ENCODE data around the gene FES. TPM values are rescaled to one million over a fixed set of nuclear protein-coding genes. Genes with fewer than 3 reads are reported as not detected.
"Not testable (repeated sequence)": the region's sequence is repeated elsewhere in the genome, so short reads cannot be mapped to it uniquely, and the experiment has no call there.

Gene FES
- total RNA-seq, 6 experiments from 2014 or later, result 0.41 to 1.4 (median 1.1) TPM

GRCh38 chr15:90895571-90896117, 11.3 kb downstream of the FES start:
- H3K27me3 Mint-ChIP-seq (ENCODE audit: insufficient read depth), result peaks cover 2% of the 10 kb centered on the region
- no peaks in the 10 kb centered on the region for H3K36me3 Mint-ChIP-seq (ENCODE audit: low read depth)
- H3K27ac Mint-ChIP-seq, result no peak overlapping the region
- H3K9me3 Mint-ChIP-seq, result no peaks in the 10 kb centered on the region
- DNase-seq, result no peak
- no peak overlapping the region for H3K4me3 Mint-ChIP-seq
- H3K4me1 Mint-ChIP-seq (ENCODE audit: low read depth), result no peaks in the 10 kb centered on the region
- TF ChIP-seq, protein P1, sequence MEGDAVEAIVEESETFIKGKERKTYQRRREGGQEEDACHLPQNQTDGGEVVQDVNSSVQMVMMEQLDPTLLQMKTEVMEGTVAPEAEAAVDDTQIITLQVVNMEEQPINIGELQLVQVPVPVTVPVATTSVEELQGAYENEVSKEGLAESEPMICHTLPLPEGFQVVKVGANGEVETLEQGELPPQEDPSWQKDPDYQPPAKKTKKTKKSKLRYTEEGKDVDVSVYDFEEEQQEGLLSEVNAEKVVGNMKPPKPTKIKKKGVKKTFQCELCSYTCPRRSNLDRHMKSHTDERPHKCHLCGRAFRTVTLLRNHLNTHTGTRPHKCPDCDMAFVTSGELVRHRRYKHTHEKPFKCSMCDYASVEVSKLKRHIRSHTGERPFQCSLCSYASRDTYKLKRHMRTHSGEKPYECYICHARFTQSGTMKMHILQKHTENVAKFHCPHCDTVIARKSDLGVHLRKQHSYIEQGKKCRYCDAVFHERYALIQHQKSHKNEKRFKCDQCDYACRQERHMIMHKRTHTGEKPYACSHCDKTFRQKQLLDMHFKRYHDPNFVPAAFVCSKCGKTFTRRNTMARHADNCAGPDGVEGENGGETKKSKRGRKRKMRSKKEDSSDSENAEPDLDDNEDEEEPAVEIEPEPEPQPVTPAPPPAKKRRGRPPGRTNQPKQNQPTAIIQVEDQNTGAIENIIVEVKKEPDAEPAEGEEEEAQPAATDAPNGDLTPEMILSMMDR (IDR thresholded peaks at IDR 0.05), result 0 out of 2 replicates have a peak, but pooled peaks have one; percentile 23

- peaks cover 11% of the 10 kb centered on the region for H3K4me1 Mint-ChIP-seq (ENCODE audit: low read depth)
- not testable (repeated sequence) for H3K36me3 Mint-ChIP-seq (ENCODE audit: low read depth); H3K4me3 Mint-ChIP-seq; H3K9me3 Mint-ChIP-seq; DNase-seq; H3K27ac Mint-ChIP-seq; H3K27me3 Mint-ChIP-seq (ENCODE audit: insufficient read depth)
Measured at GRCh38 chr15:90897131-90897655, 12.9 kb downstream of the FES start.

- no peaks in the 10 kb centered on the region for H3K27me3 Mint-ChIP-seq (ENCODE audit: insufficient read depth)
- H3K4me1 Mint-ChIP-seq (ENCODE audit: low read depth), result peaks cover 17% of the 10 kb centered on the region
- H3K27ac Mint-ChIP-seq, result peak overlapping the region; percentile 67
- no peaks in the 10 kb centered on the region for H3K9me3 Mint-ChIP-seq
- TF ChIP-seq, protein P1 (IDR thresholded peaks at IDR 0.05), result no peak
- DNase-seq, result no peak
- H3K36me3 Mint-ChIP-seq (ENCODE audit: low read depth), result peaks cover 6% of the 10 kb centered on the region
- H3K4me3 Mint-ChIP-seq, result peak overlapping the region; percentile 84
Measured at GRCh38 chr15:90901175-90902039, 17.1 kb downstream of the FES start.

DNA sequence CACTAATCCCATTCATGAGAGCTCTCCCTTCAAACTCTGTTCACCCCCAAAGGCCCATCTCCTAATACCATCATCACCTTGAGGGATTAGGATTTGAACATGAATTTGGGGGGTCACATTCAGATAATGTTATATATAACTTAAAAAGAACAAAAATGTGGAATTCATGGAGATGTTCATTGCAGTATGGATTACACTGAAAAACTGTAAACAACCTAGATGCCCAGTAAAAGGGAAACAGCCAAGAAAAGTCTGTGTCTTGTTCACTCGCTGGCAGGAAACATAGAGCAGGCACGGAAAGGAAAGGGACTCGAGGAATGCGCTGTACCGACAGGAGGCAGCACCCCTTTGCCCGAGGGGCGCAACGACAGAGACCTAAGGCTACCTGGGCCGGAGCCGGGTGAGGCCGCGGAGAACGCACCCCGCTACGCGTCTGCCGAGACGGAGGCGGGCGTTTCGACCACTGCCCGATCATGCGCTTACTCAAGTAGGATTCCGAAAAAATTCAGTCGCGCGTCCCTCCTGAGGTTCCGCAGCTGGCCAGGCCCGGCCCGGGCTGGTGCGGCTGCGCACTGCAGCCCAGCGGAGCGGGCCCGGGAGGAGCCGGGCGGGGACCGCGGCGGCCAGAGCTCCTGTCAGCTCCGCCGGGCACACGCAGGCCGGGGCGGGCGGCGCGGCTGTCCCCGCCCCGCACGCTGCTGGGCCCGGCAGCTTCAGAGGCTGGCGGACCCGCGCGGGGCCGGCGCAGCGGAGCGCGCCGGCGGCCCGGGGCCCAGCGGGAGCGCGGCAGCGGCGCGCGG, 17.9 kb downstream of the FES start:
- Mint-ChIP-seq H3K36me3 (ENCODE audit: low read depth) (peaks cover 6% of the 10 kb centered on the region), H3K27me3 (ENCODE audit: insufficient read depth) (no peaks in the 10 kb centered on the region), H3K4me1 (ENCODE audit: low read depth) (peaks cover 17% of the 10 kb centered on the region), H3K4me3 (peak overlapping the region; percentile 84), H3K27ac (peak overlapping the region; percentile 67), H3K9me3 (no peaks in the 10 kb centered on the region)
- peak; percentile 58 for DNase-seq
- TF ChIP-seq, protein P1 (IDR thresholded peaks at IDR 0.05), result peak; percentile 83

GRCh38 chr15:90902840-90903732, 18.8 kb downstream of the FES start, which contains the start of gene MAN2A2:
Gene MAN2A2, plus strand, starts transcription at chr15:90903302. Its CDS starts 906 bp downstream, at chr15:90904208.
- Mint-ChIP-seq H3K36me3 (ENCODE audit: low read depth) (peaks cover 6% of the 10 kb centered on the region), H3K9me3 (no peaks in the 10 kb centered on the region), H3K4me3 (peak within 1 kb of the TSS; percentile 84), H3K27me3 (ENCODE audit: insufficient read depth) (no peaks in the 10 kb centered on the region), H3K27ac (peak within 1 kb of the TSS; percentile 67), H3K4me1 (ENCODE audit: low read depth) (peaks cover 17% of the 10 kb centered on the region)
- TF ChIP-seq, protein P1 (IDR thresholded peaks at IDR 0.05), result no peak
- DNase-seq, result peak; percentile 19

Data from HFFc6 (cell line).